Measurements from ENCODE around the gene ARHGAP28.

DNA sequence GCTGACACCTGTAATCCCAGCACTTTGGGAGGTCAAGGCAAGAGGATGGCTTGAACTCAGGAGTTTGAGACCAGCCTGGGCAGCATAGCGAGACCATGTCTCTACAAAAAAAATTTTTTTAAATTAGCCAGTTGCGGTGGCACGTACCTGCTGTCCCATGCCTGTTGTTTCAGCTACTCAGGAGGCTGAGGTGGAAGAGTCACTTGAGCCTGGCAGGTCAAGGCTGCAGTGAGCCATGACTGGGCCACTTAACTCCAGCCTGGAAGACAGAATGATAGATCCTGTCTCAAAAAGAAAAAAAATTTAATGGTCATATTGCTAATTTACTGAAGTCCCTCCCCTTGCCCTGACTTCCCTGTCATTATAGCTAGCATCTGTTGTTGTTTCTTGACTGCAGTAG is 112.6 kb downstream of the ARHGAP28 start:
- TF ChIP-seq, protein P1, sequence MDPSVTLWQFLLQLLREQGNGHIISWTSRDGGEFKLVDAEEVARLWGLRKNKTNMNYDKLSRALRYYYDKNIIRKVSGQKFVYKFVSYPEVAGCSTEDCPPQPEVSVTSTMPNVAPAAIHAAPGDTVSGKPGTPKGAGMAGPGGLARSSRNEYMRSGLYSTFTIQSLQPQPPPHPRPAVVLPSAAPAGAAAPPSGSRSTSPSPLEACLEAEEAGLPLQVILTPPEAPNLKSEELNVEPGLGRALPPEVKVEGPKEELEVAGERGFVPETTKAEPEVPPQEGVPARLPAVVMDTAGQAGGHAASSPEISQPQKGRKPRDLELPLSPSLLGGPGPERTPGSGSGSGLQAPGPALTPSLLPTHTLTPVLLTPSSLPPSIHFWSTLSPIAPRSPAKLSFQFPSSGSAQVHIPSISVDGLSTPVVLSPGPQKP (IDR thresholded peaks at IDR 0.05; ENCODE audit: low read depth, low read length): no peak
- no peak for TF ChIP-seq ETV6 (conservative IDR thresholded peaks at IDR 0.05 in 1 of 2, IDR thresholded peaks at IDR 0.05 in 1 of 2; ENCODE audit: borderline replicate concordance in 1 of 2, low read depth in 1 of 2)
- no peak for TF ChIP-seq EZH2 (IDR thresholded peaks at IDR 0.05; ENCODE audit: borderline replicate concordance, control insufficient read depth, low read depth, low read length)
- TF ChIP-seq, protein P2, sequence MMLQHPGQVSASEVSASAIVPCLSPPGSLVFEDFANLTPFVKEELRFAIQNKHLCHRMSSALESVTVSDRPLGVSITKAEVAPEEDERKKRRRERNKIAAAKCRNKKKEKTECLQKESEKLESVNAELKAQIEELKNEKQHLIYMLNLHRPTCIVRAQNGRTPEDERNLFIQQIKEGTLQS (IDR thresholded peaks at IDR 0.05; ENCODE audit: borderline replicate concordance, extremely low read depth, low read depth, low read length): no peak
- TF ChIP-seq JUND (IDR thresholded peaks at IDR 0.05; ENCODE audit: low read depth, low read length): no peak
- no peak for TF ChIP-seq POLR2A (IDR thresholded peaks at IDR 0.05; ENCODE audit: low read depth, low read length)
- TF ChIP-seq EP300 (IDR thresholded peaks at IDR 0.05; ENCODE audit: borderline replicate concordance in 1 of 2, control insufficient read depth in 1 of 2, low read depth in 2 of 2, low read length in 2 of 2): no peak
- no peak for TF ChIP-seq TAF1 (IDR thresholded peaks at IDR 0.05; ENCODE audit: borderline replicate concordance, low read depth, low read length)
- TF ChIP-seq, protein P3, sequence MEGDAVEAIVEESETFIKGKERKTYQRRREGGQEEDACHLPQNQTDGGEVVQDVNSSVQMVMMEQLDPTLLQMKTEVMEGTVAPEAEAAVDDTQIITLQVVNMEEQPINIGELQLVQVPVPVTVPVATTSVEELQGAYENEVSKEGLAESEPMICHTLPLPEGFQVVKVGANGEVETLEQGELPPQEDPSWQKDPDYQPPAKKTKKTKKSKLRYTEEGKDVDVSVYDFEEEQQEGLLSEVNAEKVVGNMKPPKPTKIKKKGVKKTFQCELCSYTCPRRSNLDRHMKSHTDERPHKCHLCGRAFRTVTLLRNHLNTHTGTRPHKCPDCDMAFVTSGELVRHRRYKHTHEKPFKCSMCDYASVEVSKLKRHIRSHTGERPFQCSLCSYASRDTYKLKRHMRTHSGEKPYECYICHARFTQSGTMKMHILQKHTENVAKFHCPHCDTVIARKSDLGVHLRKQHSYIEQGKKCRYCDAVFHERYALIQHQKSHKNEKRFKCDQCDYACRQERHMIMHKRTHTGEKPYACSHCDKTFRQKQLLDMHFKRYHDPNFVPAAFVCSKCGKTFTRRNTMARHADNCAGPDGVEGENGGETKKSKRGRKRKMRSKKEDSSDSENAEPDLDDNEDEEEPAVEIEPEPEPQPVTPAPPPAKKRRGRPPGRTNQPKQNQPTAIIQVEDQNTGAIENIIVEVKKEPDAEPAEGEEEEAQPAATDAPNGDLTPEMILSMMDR (IDR thresholded peaks at IDR 0.05 in 2 of 3, conservative IDR thresholded peaks at IDR 0.05 in 1 of 3; ENCODE audit: control insufficient read depth in 2 of 3, extremely low read depth in 1 of 3, insufficient read depth in 1 of 3, low read depth in 3 of 3, low read length in 3 of 3): no peak
- TF ChIP-seq ZBTB4 (CRISPR knock-in tag; IDR thresholded peaks at IDR 0.05): no peak
- TF ChIP-seq RFX5 (IDR thresholded peaks at IDR 0.05; ENCODE audit: low read depth, low read length): no peak
- no peak for TF ChIP-seq FOS (IDR thresholded peaks at IDR 0.05; ENCODE audit: borderline replicate concordance, extremely low read depth, insufficient read length)
